PC-9 (cell line): ENCODE data around the gene TLE3.

Experiments used
- CTCF ChIP-seq: fragments of 200-600 bp; sonication (generic); conservative IDR thresholded peaks from 2 replicates; pipeline ENCODE4 v1.6.1; 2017; ENCODE audit warnings: mixed run types, antibody characterized with exemption, mild to moderate bottlenecking, moderate library complexity
- EZH2 ChIP-seq: fragments of 200-600 bp; sonication (generic); IDR thresholded peaks from 2 replicates; pipeline ENCODE4 v1.8.0; 2017; ENCODE audit warnings: antibody characterized with exemption, low read depth

- TF ChIP-seq CTCF: no peak
- no peak for TF ChIP-seq EZH2
Observed at GRCh38 chr15:70140025-70140542, 42.4 kb upstream of the TLE3 start.
